NOMO-1 treated with dmso at 0.1 percent for 144 hours (cell line): ENCODE measurements around the gene DNAJA3.

Source experiments
- DNase-seq: peaks from one replicate; lab custom pipeline; 2025; ENCODE audit not compliant: unreplicated experiment; lab: John Stamatoyannopoulos, UW

DNAJA3 gene

DNA sequence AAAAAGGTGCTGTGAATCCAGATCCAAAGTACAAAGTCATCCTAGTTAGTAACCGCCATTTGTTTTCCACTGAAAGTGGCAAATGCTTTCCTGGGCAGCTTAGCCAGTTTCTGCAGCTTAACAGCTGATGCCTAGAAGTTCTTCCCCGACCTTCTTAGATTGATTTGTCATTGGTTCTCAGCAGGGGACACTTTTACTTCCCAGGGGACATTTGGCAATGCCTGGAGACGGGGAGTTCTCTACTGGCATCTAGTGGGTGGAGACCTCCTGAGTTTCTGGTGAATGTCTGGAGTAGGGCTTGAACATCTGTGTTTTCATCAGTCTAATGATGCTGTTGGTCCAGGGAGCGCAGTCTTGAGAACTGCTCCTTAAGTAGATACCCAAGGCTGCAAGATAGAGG is 7.6 kb downstream of the DNAJA3 start:
- DNase-seq: no peak

DNA sequence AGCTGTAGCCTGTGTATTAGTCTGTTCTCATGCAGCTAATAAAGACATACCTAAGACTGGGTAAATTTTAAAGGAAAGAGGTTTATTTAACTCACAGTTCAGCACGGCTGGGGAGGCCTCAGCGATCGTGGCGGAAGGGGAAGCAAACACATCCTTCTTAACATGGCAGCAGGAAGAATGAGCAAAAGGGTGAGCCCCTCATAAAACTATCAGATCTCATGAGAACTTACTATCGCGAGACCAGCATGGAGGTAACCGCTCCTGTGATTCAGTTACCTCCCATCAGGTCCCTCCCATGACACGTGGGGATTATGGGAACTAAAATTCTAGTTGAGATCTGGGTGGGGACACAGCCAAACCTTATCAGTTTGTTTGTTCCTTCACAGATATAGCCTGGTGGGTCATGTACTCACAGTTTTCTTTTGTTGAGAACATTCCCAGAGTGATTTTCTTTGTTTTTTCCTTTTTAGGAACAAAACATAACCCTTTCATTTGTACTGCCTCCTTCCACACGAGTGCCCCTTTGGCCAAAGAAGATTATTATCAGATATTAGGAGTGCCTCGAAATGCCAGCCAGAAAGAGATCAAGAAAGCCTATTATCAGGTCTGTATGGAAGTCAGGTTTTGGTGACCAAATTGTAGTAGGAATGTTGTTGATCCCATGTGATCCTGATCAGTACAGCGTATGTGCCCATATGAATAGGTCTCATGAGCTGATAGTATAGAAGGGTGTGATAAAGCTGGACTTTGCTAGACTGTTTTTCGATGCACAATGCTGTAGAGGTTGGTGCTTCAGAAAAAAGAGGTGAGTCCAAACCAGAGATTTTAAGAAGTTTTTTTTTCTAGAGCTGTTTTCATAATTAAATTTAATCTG is 8.5 kb downstream of the DNAJA3 start:
- no peak for DNase-seq

DNA sequence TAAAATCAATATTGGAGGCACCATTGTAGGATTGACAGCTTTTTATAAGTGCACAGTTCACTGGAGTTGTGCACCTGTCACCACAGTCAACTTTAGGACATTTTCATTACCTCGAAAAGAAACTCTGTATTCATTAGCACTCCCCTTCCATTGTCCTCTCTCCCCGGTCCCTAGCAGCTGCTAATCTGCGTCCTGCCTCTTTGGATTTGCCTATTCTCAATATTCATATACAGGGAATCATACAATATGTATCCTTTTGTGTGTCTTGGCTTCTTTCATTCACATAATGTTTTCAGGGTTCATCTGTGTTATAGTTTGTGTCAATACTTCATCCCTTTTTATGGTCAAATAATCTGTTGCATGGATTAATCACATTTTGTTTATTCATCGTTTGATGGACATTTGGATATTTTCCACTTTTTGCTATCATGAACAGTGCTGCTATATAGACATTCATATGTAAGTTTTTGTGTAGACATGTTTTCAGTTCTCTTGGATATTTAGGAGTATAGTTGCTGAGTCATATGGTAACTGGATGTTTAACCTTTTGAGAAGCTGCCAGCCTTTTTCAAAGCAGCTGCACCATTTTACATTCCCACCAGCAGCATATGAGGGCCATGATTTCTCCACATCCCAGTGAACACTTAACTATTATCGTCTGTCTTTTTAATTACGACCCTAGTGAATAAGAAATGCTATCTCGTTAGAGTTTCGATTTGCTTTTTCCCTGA is 9.8 kb downstream of the DNAJA3 start:
- DNase-seq: no peak

DNA sequence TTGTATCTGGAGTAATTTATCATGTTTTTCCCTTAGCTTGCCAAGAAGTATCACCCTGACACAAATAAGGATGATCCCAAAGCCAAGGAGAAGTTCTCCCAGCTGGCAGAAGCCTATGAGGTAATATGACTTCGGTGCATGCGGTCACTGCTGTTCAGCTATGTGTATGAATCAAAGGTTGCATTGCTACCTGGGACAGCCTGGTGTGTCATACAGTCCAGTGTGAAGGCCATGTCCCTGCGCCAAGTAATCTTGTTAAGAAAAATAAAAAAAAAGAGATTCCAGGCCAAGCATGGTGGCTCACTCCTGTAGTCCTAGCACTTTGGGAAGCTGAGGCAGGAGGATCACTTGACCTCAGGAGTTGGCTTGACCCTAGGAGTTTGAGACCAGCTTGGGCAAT is 11.7 kb downstream of the DNAJA3 start:
- no peak for DNase-seq

DNA sequence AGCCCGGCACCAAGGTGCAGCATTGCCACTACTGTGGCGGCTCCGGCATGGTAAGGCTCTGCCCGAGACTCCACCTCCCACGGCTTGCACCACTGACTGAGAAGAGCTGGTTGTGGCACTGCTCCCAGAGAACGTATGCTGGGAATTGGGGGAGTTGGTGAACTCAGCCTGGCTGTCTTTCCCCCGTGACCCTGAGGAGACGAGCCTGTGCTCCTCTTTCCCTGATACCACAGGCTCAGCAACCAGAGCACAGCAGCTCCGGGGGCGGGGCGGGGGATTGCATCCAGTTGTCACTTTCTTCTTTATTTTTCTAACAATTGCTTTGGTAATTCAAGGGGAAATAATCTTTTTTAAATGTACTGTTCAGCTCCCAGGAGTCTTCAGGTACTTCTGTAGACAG is 16.7 kb downstream of the DNAJA3 start:
- DNase-seq: no peak

DNA sequence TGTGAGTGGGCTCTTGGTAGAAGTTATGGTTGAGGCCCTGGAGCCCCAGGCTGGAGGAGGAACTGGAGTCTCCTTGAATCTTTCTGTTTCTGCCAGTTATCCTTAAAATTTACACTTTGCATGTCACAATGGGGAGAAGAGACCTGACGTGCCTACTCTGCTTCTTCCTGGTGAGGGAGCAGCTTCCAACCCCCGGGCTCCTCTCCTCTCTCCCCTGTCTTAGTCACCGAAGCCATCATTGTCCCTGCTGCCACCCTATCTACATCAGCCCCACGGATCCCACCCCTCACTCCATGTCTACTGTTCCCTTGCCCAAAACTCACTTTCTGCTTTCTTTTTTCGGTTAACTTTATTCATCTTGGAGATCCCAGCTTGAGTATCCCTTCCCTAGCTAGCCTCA is 17.6 kb downstream of the DNAJA3 start:
- no peak for DNase-seq

DNA sequence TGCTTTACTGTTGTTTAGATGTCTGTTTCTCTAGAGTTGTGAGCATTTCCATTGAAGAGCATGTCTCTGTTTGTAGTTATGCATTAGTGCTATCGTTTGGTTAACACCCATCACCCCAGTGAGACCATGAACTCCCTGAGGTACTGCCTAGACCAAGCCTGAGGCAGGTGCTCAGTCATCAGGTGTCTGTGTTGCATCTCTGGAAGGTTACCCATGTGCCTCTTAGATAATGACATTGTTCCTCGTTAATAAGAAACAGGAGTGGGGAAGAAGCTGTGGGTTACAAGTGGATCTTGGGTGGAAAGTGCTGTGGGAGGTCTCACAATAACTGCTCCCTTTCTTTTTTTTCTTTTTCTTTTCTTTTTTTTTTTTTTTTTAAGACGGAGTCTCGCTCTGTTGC is 18.3 kb downstream of the DNAJA3 start:
- DNase-seq: no peak

DNA sequence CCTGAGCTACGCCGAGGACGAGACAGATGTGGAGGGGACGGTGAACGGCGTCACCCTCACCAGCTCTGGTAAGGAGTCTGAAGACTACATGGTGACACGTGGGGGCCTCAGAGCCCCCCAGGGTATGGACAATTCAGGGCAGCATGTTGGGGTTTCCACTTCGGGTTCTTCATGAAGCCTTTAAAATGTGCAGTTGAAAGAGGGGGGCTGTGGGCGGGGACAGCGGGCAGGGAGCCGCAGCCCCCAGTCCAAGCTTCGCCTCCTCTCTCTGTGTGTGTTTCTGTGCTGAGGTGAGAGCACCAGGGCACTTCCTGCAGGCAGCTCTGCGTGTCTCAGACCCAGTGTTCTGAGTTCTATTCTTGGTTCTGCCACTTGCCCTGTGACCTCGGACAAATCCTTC is 24.8 kb downstream of the DNAJA3 start:
- DNase-seq: no peak

DNA sequence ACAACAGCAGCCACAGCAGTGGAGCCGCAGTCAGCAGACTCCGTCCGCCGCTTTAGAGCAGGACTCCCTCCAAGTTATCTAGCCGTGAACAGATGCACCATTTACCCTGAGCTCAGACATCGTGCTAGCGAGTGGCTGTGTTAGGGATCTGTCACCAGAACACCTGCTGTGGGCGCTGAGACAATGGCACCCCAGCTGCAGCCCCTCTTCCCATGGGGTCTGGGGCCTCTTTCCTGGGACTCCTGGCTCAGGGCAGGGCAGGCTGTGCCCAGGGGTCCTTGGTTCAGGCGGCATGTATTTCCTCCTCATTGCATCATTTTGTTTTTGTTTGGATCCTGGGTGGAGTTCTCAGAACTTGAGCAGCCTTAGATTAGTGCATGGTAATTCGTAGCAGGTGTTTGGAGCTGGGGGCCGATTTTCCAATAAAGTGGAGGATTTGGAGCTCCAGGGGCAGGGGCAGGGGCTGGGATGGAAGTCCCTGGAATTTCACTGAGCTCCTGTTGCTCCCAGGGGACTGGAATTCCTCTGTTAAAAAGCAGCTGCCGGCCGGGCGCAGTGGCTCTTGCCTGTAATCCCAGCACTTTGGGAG is 25.4 kb downstream of the DNAJA3 start:
- DNase-seq: no peak

DNA sequence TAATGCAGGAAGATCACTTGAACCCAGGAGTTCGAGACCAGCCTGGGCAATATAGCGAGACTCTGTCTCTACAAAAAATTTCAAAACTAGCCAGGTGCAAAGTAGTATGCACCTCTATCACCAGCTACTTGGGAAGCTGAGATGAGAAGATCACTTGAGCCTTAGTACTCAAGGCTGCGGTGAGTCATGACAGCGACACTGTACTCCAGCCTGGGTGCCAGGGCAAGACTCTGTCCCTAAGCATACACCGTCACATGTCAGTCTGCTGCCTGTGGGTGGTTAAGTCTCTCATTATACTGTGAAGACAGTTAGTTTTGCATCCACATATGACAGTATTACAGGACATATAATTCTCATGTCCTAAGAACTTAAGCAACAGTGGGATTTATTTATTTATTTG is 27.0 kb downstream of the DNAJA3 start:
- DNase-seq: no peak

DNA sequence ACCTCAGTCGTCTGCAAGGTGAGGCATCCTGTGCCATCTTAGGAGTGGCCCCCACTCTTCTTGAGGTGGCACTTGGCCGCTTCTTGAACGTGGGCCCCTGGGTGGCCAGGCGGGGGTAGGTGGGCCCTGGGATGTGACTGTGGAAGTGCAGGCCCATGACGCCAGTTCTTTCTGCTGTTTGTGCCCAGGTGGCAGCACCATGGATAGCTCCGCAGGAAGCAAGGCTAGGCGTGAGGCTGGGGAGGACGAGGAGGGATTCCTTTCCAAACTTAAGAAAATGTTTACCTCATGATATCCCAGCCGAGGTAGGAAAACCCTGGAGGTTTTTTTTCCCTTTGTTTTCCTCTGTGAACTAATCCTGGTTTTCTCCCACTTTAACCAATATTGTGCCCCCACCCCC is 29.0 kb downstream of the DNAJA3 start:
- no peak for DNase-seq

DNA sequence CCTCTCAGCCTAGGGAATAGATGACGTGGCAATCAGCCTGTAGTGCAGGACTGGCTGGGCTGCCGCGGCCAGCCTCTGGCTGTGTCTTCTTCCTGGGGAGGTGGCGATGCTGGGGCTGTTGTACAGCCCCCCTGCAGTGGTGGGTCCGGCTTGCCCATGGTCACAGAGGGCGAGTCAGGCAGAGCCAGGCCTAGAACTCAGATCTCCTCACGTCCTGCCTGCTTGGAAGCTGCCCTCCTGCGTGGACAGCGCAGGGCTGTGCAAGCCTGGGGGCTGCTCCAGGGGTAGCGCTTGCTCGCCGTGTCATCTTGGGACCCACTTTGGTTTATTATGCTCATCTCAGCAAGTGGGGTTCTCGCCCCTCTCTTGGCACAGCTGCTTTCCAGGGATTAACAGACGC is 29.4 kb downstream of the DNAJA3 start:
- DNase-seq: no peak

DNA sequence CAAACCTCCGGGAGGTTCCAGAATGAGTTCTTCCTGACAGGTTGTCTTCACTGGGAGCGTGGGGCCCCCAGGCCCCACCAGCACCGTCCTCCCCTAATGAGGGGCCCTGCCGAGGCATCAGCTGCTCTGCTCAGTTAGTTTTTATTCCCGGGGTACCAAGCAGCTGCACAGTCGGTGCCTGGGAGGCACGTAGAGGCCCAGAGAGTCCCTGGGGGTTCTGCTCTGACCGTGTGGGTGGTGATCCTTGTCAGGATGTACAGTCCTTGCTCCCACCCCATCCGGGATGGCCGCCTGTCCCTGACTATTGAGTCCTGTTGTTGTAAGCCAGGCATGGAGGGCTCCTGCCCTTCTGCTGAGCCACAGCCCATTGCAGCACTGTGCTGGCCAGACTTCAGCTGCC is 30.3 kb downstream of the DNAJA3 start:
- no peak for DNase-seq

DNA sequence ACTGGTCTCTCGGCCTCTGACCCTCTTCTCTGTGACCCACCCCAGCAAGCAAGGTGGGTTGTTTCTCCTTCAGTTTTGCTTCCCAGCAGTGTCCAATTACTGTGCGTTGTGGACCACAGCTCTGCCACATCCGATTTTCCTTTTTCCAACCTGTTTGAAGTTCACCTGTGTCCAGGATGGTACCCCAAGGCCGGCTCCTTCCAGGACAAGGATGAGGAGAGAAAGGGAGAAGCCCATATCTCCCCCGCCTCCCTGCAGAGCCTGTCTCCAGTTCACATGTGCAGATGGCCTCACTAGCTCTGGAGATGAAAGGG is 35.2 kb downstream of the DNAJA3 start:
- no peak for DNase-seq

DNA sequence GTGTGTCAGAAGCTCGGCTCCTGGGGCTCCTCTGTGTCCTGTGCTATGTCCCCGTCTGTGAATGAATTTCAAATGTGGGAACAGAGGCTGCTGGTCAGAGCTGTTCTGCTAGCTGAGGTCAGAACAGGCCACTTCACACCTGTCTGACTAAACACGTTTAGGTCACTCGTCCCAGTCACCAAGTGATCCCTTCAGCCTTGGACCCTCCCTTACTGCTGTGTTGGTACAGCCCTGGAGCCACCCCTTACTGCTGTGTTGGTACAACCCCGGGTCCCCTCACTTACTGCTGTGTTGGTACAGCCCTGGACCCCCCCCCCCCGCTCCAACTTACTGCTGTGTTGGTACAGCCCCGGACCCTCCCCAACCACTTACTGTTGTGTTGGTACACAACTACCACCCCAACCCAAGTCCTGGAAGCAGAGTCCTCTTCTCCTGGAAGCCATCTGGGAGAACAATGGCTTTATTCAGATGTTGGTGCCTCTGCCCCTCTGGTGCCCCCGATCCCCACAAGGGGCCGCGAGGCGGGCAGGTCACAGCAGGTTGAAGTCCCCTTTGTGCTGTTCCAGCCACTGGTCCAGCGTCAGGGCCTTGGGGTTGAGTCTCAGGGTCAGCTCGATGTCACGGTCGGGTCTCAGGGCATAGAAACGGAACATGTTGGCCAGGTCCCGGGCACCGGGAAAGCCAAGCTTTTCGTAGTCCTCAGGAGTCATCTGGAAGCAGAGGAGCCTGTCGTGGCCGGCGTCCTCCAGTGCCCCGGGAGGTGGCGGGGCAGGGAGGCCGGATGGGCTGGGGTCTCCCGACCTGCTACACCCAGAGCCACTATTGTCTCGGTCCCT is 35.8 kb downstream of the DNAJA3 start:
- DNase-seq: no peak

DNA sequence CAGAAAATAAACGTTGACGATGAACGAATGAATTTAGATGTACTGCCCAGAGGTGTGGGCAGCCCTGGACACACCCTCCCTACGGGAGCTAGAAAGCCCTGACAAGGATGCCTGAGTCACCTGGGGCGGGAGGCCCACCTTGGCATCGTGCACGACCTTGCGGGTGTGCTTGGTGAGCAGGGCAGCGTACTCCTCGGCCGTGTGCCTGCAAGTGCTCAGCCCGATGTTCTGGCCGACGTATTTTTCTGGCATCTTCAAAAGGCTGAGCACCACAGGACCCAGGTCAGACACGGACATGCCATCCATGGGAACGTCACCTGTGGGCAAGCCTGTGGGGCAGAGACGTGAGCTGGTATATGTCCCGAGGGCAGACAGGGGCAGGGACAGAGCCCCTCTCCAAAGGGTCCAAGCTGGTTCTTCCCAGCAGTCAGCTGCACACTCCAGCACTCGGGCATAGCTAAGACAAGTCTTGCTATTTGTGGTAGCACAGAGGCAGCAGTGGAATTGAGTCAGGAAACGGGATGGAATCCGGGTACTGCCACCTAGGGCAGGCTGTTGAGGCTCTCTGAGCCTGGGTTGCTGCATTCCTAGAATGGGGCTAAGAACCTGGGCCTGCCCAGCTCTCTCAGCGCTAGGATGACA is 38.0 kb downstream of the DNAJA3 start:
- DNase-seq: no peak

DNA sequence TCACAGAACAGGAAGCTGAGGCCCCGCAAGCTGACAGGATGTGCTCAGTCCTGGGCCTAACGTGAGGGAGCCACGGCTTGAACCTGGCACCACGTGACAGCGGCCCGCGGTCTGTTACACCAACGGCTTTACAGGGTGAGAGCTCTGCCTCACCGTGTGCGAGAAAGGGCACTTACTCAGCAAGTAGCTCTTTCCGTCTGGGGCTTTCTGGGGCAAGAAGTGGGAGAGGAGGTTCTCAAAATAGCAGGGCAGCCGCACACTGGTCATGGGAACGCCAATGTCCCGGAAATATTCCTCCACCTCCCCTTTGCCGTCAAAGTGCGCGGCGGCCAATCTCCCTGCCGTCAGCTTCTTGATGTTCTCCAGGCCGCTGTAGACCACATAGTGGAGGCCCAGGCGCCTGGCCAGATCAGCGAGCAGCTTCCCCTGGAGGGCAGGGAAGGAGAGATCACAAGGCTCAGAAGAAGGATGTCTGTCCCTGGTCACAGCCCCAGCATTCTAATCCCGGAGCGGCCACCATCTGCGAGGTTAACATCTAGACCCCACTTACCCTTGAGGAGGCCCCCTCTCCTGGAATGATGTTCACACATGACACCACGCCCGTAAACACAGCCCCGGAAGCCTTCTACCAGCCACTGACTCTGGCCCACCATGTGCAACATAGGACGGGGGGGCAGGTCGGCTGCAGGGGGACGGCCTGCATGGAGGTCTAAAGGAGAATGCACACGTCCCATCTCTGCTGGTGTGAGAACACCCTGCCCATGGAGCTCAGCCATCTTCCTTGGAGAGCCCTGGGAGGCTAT is 40.5 kb downstream of the DNAJA3 start:
- DNase-seq: no peak

DNA sequence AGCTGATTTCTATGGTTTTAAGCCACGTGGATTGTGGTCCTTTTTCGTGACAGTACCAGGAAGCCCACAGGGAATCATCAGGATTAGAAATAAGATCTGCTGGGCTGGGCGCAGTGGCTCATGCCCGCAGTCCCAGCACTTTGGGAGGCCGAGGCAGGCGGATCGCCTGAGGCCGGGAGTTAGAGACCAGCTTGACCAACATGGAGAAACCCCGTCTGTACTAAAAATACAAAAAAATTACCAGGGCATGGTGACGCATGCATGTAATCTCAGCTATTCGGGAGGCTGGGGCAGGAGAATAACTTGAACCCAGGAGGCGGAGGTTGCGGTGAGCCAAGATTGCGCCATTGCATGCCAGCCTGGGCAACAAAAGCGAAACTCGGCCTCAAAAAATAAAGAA is 42.2 kb downstream of the DNAJA3 start:
- DNase-seq: no peak

DNA sequence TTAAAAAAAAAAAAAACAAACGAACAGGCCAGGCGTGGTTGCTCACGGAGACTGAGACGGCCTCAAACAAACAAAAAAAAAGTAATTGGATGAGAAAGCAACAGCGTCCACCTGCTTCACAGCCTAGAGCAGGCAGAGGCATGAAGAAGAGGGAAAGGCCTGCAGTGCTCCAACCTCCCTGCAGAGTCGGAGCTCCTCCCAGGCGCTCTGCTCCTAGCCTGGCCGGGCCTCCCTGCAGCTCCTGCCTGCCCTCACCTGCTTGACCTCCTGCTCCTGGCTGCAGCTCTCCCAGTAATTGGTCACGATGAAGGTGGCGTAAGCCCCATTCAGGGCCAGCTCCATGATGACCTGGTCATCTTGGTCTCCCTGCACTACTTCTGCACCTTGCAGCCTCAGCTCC is 43.3 kb downstream of the DNAJA3 start:
- no peak for DNase-seq

DNA sequence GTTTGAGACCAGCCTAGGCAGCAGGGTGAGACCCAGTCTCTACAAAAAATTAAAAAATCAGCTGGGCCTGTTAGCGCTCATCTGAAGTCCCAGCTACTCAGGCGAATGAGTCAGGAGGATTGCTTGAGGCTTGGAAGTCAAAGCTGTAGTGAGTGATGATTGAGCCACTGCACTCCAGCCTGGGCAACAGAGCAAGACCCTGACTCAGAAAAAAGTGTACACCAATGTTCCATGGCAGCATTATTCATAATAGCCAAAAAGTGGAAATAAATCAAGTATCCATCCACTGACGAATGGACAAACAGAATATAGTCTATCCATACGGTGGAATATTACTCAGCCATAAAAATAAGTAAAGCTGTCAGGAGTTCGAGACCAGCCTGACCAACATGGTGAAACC is 46.2 kb downstream of the DNAJA3 start:
- DNase-seq: no peak
